ENCODE data around the gene FHL1. TPM values are rescaled to one million over a fixed set of nuclear protein-coding genes. Genes with fewer than 3 reads are reported as not detected.

The FHL1 gene
- total and polyA plus RNA-seq, 2 of the 4 experiments (the other 2 are of a cell fraction) = 69.4 to 72.9 TPM

- TF ChIP-seq RFX5 (IDR thresholded peaks at IDR 0.05; ENCODE audit: low read depth, low read length) = no peak
These were observed 9.3 kb downstream of the FHL1 start (continued) for GRCh38 chrX:136156560-136157117.

DNA sequence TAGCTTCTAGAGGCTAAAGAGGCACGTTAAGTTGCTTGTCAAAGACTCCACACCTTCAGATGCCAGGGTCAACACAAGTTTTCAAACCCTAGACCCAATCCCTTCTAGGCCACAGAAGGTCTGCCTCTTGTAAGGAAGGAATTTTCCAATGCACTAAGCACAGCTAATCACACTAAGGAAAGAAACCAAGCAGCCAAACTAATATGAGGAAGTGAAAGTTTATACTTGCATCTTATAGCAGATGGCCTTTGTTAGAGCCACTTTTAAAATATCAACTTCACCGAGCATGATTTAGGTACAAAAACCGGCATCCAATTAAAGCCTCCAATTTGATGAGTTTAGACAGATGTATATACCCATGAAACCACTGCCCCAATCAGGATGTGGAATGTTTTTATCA lies 9.9 kb downstream of the FHL1 start:
- no peak for DNase-seq
- H4K8ac ChIP-seq (ENCODE audit: low read depth in 2 of 2, low read length in 2 of 2) = peak overlapping the region in 1 of 2 experiments; percentile 65; a peak in 2 of 4 replicates
- H4K91ac ChIP-seq (ENCODE audit: insufficient read depth, low read depth, low read length) = peak overlapping the region; percentile 39; the same call in 1 of the 2 replicates
- no peak overlapping the region for H3K4me3 ChIP-seq (ENCODE audit: insufficient read depth, low read depth, low read length)
- H3K27ac ChIP-seq (ENCODE audit: insufficient read depth, low read length) = peak overlapping the region; percentile 73; the same call in 1 of the 2 replicates
- peak overlapping the region; percentile 96 for H3K18ac ChIP-seq (ENCODE audit: low read depth, low read length)
- peak overlapping the region; percentile 94 for H3K4me2 ChIP-seq (ENCODE audit: low read depth, low read length)
- in situ Hi-C loops (cut with MboI; ENCODE audit: low sequenced_read_pairs) (no loop called here), dilution Hi-C loops (cut with HindIII; ENCODE audit: low sequenced_read_pairs, unreplicated experiment) (no loop called here), intact Hi-C loops (cut with micrococcal nuclease) (loop anchor here (10.0 kb wide), 1 partner anchor 538 kb away; no protein-coding TSS in a partner anchor)
- H2BK120ac ChIP-seq (ENCODE audit: low read depth, low read length) = peak overlapping the region; percentile 67
- H3K9me3 ChIP-seq (ENCODE audit: control insufficient read depth, insufficient read depth, low read length) = no peaks in the 10 kb centered on the region
- peak overlapping the region; percentile 95 for H3K23ac ChIP-seq (ENCODE audit: low read depth, low read length)
- no peak overlapping the region for H2BK5ac ChIP-seq (ENCODE audit: low read depth, low read length, poor library complexity, severe bottlenecking)
- H2AK5ac ChIP-seq (ENCODE audit: low read depth, low read length) = peak overlapping the region; percentile 23; the same call in 1 of the 2 replicates
- WGBS, 2 experiments (ENCODE audit: extremely low coverage in 2 of 2, insufficient read length in 1 of 2) = 0% methylated on average over 2 of the region's 3 CpGs; no CpG with 5 or more reads in 1 of the 2 experiments
- H3K14ac ChIP-seq (replicated peaks; ENCODE audit: low read depth, low read length) = peak overlapping the region; percentile 85
- no peaks in the 10 kb centered on the region for H3K27me3 ChIP-seq (ENCODE audit: control insufficient read depth, insufficient read depth, low read length)
- peaks cover 3% of the 10 kb centered on the region; the same call in 1 of the 2 replicates for H4K20me1 ChIP-seq (ENCODE audit: insufficient read depth, low read length)
- H2AK9ac ChIP-seq (replicated peaks; ENCODE audit: low read depth, low read length, poor library complexity) = no peak overlapping the region
- peaks cover 15 to 23% of the 10 kb centered on the region in 2 experiments; a peak in 3 of 4 replicates for H3K79me1 ChIP-seq (ENCODE audit: low read depth in 1 of 2, low read length in 2 of 2)
- CTCF ChIA-PET = interaction anchor here (2.4 kb wide), 1 partner anchor 129 kb away, joined by 8 read pairs; no protein-coding TSS in a partner anchor
- POLR2A ChIA-PET (ENCODE audit: unreplicated experiment) = no interaction called here
- 0 out of 3 replicates have a peak overlapping the region, but pooled peaks have one; percentile 65 for H2BK15ac ChIP-seq (ENCODE audit: low read depth, low read length)
- H3K4me1 ChIP-seq (ENCODE audit: control insufficient read depth, insufficient read depth, low read length) = peaks cover 8% of the 10 kb centered on the region; the same call in 1 of the 2 replicates
- H2BK20ac ChIP-seq (ENCODE audit: low read depth, low read length) = peak overlapping the region; percentile 66; the same call in 1 of the 2 replicates
- BruUV-seq (replicated peaks) = no TSS peak
- H3K56ac ChIP-seq (ENCODE audit: extremely low read depth, insufficient read depth, low read length) = no peak overlapping the region
- no peaks in the 10 kb centered on the region; the same call in 1 of the 2 replicates for H3K9me1 ChIP-seq (ENCODE audit: insufficient read depth, low read length)
- peak overlapping the region; percentile 72; the same call in 1 of the 2 replicates for H3K9ac ChIP-seq (ENCODE audit: low read depth, low read length)
- no peaks in the 10 kb centered on the region for H3K36me3 ChIP-seq (ENCODE audit: control insufficient read depth, insufficient read depth, low read length)
- ATAC-seq (ENCODE audit: low read depth) = peak; percentile 51
- peak overlapping the region; percentile 77 for H3K4ac ChIP-seq (ENCODE audit: low read depth, low read length)
- peak overlapping the region; percentile 94; the same call in 1 of the 2 replicates for H4K5ac ChIP-seq (ENCODE audit: low read depth, low read length)
- H2AFZ ChIP-seq (replicated peaks; ENCODE audit: low read length, poor library complexity) = peak overlapping the region; percentile 67
- TF ChIP-seq USF2 (IDR thresholded peaks at IDR 0.05; ENCODE audit: low read depth, low read length) (no peak), SMC3 (IDR thresholded peaks at IDR 0.05; ENCODE audit: low read depth, low read length) (no peak), BHLHE40 (IDR thresholded peaks at IDR 0.05; ENCODE audit: low read depth, low read length) (no peak), MXI1 (IDR thresholded peaks at IDR 0.05; ENCODE audit: borderline replicate concordance, low read depth, low read length) (no peak), CEBPB (IDR thresholded peaks at IDR 0.05; ENCODE audit: low read depth, low read length) (no peak), MAFK (IDR thresholded peaks at IDR 0.05; ENCODE audit: low read depth, low read length) (no peak), RAD21 (IDR thresholded peaks at IDR 0.05; ENCODE audit: low read length) (no peak), MAZ (IDR thresholded peaks at IDR 0.05; ENCODE audit: borderline replicate concordance, low read depth, low read length) (no peak), RCOR1 (IDR thresholded peaks at IDR 0.05; ENCODE audit: insufficient replicate concordance, low read length) (no peak), POLR2A (IDR thresholded peaks at IDR 0.05; ENCODE audit: low read depth, low read length) (no peak), NFE2L2 (IDR thresholded peaks at IDR 0.05; ENCODE audit: low read depth, low read length) (no peak), CTCF (conservative IDR thresholded peaks at IDR 0.05; ENCODE audit: low read depth, low read length) (no peak), CHD1 (IDR thresholded peaks at IDR 0.05; ENCODE audit: low read depth, low read length) (no peak), FOS (IDR thresholded peaks at IDR 0.05; ENCODE audit: low read depth, low read length) (no peak), RFX5 (IDR thresholded peaks at IDR 0.05; ENCODE audit: low read depth, low read length) (no peak)
